Fibroblast of the aortic adventitia (primary cell): ENCODE measurements around the gene TNNI3K. TPM values are rescaled to one million over a fixed set of nuclear protein-coding genes. Genes with fewer than 3 reads are reported as not detected.

Source experiments
- DNase-seq: peaks from one replicate; pipeline ENCODE4 v3.0.0-alpha.2; 2010; ENCODE audit warnings: low read depth
- H3K4me3 ChIP-seq: 2 replicates; pipeline ENCODE4 v1.5.1; 2011; ENCODE audit warnings: low read depth, mild to moderate bottlenecking, control low read depth, low read length, moderate library complexity
- CTCF ChIP-seq: IDR thresholded peaks from 2 replicates; pipeline ENCODE4 v1.5.1; 2011; ENCODE audit warnings: mild to moderate bottlenecking, low read length, control low read depth, inconsistent platforms; ENCODE audit not compliant: insufficient read depth
- total RNA-seq: library from RNA; depleted of rRNA; stranded (reverse); fragments of >200 nt; gene quantifications from 2 replicates; pipeline ENCODE4 v1.2.3, GENCODE V29; 2012; ENCODE audit warnings: low replicate concordance

The TNNI3K gene
- total RNA-seq, 1 donor: not detected

GRCh38 chr1:74504125-74504932 lies 269.1 kb downstream of the TNNI3K start:
- DNase-seq: peak; percentile 26
- no peak overlapping the region for H3K4me3 ChIP-seq
- TF ChIP-seq CTCF: peak; percentile 74

- no peak for TF ChIP-seq CTCF
- H3K4me3 ChIP-seq: no peak overlapping the region
These were observed 269.8 kb downstream of the TNNI3K start for GRCh38 chr1:74504933-74505512.

GRCh38 chr1:74505928-74506710 lies 270.9 kb downstream of the TNNI3K start:
- DNase-seq: no peak
- no peak overlapping the region for H3K4me3 ChIP-seq
- no peak for TF ChIP-seq CTCF

More at GRCh38 chr1:74504933-74505512, 269.8 kb downstream of the TNNI3K start:
- DNase-seq: no peak

GRCh38 chr1:74508449-74508848 lies 273.3 kb downstream of the TNNI3K start:
- DNase-seq: no peak
- H3K4me3 ChIP-seq: no peak overlapping the region
- TF ChIP-seq CTCF: no peak

GRCh38 chr1:74512170-74512915 lies 277.2 kb downstream of the TNNI3K start, which contains the start of gene LRRC53:
TSS of gene LRRC53 (minus strand) at chr1:74512611. CDS start at chr1:74483349, 29,262 bp downstream.
- no peak for DNase-seq
- no peak within 1 kb of the TSS for H3K4me3 ChIP-seq
- TF ChIP-seq CTCF: no peak

- H3K4me3 ChIP-seq: no peak overlapping the region
- TF ChIP-seq CTCF: no peak
- no peak for DNase-seq
These were observed 278.5 kb downstream of the TNNI3K start for GRCh38 chr1:74513411-74514300.
